ENCODE measurements around the gene SHROOM3. TPM values are rescaled to one million over a fixed set of nuclear protein-coding genes. Genes with fewer than 3 reads are reported as not detected.

SHROOM3 gene
- total and polyA plus RNA-seq, 2 donors (not counting 3 experiments of a cell fraction or from before 2014, with no cell fraction given), result 2.7 to 6.7 TPM

DNA sequence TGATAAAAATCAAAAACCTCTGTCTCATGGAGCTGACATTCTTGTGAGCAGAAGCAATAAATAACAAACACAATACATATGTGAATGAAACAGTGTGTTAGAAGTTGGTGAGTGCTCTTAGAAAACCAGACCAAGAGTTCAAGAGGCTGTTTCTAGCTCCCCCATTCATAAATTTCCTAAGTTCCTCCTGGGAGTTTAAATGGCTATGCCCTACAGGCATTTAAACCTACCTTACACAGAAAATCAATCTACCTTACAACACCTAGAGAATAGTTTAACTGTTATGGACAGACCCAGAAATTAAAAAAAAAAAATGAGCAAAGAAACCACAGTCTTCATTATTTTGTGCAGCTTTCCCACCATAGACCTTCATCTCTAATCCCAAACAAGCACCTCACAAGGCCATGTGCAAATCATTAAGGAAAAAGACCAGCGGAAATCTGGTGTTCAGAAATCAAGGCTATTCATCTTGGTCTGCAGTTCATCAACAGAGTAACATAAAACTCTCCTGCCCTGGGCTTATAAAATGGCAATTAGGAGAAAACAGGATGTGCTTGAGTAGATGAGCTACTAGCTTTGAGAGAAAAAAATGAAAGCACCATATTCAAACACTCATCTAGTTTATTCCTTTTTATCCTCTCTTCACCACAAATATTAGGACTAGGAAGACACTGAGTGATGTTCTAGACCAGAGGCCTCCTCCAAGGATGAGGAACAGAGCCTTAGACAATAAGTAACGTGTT lies 147.2 kb downstream of the SHROOM3 start:
- CTCF ChIA-PET, result interaction anchor here (1.6 kb wide), 1 partner anchor 10 kb away, joined by 3 read pairs; no protein-coding TSS in a partner anchor
- Histone ChIP-seq H3K9me1 (replicated peaks; ENCODE audit: control insufficient read depth, extremely low read depth, insufficient read depth, low read length) (no peaks in the 10 kb centered on the region), H3K36me3 (ENCODE audit: control insufficient read depth in 2 of 2, extremely low read depth in 1 of 2, insufficient read depth in 2 of 2, low read length in 2 of 2) (no peaks in the 10 kb centered on the region), H2AFZ (ENCODE audit: low read depth, low read length) (no peak overlapping the region), H3K27me3 (ENCODE audit: control insufficient read depth in 2 of 2, insufficient read depth in 2 of 2, low read length in 2 of 2) (peaks cover 0 to 4% of the 10 kb centered on the region in 2 experiments), H3K27ac (ENCODE audit: insufficient read depth, low read depth, low read length) (no peak overlapping the region), H3K4me1 (ENCODE audit: control insufficient read depth, extremely low read depth, insufficient read depth, low read length) (no peaks in the 10 kb centered on the region), H3K4me2 (ENCODE audit: insufficient read depth, low read length) (no peak overlapping the region), H3K4me3 (replicated peaks in 1 of 3; ENCODE audit: insufficient read depth in 1 of 3, low read depth in 1 of 3, low read length in 3 of 3) (no peak overlapping the region), H3K9me3 (replicated peaks; ENCODE audit: control insufficient read depth, insufficient read depth, low read length) (no peaks in the 10 kb centered on the region), H4K20me1 (replicated peaks; ENCODE audit: control insufficient read depth, extremely low read depth, insufficient read depth, low read length) (no peaks in the 10 kb centered on the region), H3K79me2 (ENCODE audit: control insufficient read depth, insufficient read depth, low read length) (no peaks in the 10 kb centered on the region), H3K9ac (replicated peaks; ENCODE audit: extremely low read depth, insufficient read depth, low read length) (no peak overlapping the region)
- intact Hi-C loops (cut with micrococcal nuclease) (no loop called here), dilution Hi-C loops (cut with MboI; ENCODE audit: extremely low pct_ligation_motif_present, low sequenced_read_pairs) (no loop called here)
- BruUV-seq (replicated peaks), result no TSS peak
- TF ChIP-seq, protein P1, sequence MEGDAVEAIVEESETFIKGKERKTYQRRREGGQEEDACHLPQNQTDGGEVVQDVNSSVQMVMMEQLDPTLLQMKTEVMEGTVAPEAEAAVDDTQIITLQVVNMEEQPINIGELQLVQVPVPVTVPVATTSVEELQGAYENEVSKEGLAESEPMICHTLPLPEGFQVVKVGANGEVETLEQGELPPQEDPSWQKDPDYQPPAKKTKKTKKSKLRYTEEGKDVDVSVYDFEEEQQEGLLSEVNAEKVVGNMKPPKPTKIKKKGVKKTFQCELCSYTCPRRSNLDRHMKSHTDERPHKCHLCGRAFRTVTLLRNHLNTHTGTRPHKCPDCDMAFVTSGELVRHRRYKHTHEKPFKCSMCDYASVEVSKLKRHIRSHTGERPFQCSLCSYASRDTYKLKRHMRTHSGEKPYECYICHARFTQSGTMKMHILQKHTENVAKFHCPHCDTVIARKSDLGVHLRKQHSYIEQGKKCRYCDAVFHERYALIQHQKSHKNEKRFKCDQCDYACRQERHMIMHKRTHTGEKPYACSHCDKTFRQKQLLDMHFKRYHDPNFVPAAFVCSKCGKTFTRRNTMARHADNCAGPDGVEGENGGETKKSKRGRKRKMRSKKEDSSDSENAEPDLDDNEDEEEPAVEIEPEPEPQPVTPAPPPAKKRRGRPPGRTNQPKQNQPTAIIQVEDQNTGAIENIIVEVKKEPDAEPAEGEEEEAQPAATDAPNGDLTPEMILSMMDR (IDR thresholded peaks at IDR 0.05; ENCODE audit: extremely low read depth in 1 of 2, insufficient read depth in 1 of 2, low read depth in 1 of 2, low read length in 2 of 2), result no peak
- TF ChIP-seq EZH2 (IDR thresholded peaks at IDR 0.05; ENCODE audit: borderline replicate concordance, low read depth, low read length, severe bottlenecking) (no peak), FOS (IDR thresholded peaks at IDR 0.05; ENCODE audit: borderline replicate concordance, insufficient read depth, low read length) (no peak), POLR2AphosphoS5 (IDR thresholded peaks at IDR 0.05; ENCODE audit: insufficient read depth, low read depth, low read length) (no peak), JUN (IDR thresholded peaks at IDR 0.05; ENCODE audit: borderline replicate concordance, insufficient read depth, insufficient read length, low read depth) (no peak), POLR2A (IDR thresholded peaks at IDR 0.05; ENCODE audit: low read depth, low read length) (no peak), GATA2 (IDR thresholded peaks at IDR 0.05; ENCODE audit: insufficient read depth, insufficient read length, low read depth, low read length) (no peak), MYC (IDR thresholded peaks at IDR 0.05; ENCODE audit: low read depth, low read length) (no peak)
- TF ChIP-seq, protein P2, sequence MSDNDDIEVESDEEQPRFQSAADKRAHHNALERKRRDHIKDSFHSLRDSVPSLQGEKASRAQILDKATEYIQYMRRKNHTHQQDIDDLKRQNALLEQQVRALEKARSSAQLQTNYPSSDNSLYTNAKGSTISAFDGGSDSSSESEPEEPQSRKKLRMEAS (IDR thresholded peaks at IDR 0.05; ENCODE audit: insufficient read depth, insufficient read length), result no peak
- no peak for FAIRE-seq
- no peak for DNase-seq (ENCODE audit: low read depth, low spot score)
- POLR2A ChIA-PET, result no interaction called here

Measured in endothelial cell of umbilical vein (primary cell).